Medulla oblongata (tissue), 1 donor: ENCODE data around the gene RMDN2.
A peak's percentile ranks its signal among the peaks of the same experiment; 100 is the strongest.
"Not testable (repeated sequence)": the region's sequence is repeated elsewhere in the genome, so short reads cannot be mapped to it uniquely, and the experiment has no call there.

Source experiments
- DNase-seq: peaks from one replicate; pipeline ENCODE4 v3.0.0-alpha.2; 2015; ENCODE audit errors: extremely low spot score

Gene RMDN2

GRCh38 chr2:37897511-37897910 is 27.6 kb upstream of the RMDN2 start:
- no peak for DNase-seq

- no peak for DNase-seq
Observed at GRCh38 chr2:37898448-37898847, 26.6 kb upstream of the RMDN2 start.

- no peak for DNase-seq
Observed at GRCh38 chr2:37902991-37903390, 22.1 kb upstream of the RMDN2 start.

DNA sequence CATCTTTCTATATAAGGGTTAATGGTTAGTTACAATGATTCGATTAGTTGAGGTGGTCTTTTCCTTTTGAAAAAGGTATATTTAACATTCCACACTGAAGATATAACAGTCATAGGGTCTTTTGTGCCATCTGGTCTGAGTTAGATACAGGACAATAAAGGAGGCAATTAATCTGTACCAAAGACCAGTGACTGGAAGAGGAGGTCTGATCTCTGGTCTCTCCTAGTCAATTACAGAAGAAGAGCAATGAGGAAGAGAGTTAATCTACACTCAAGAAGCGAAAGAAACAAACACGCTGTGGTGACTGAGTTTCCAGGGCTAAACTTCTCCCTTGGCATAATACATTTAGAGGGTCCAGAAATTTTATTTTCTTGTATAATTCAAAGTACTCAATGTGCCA is 20.7 kb upstream of the RMDN2 start:
- DNase-seq = no peak

DNA sequence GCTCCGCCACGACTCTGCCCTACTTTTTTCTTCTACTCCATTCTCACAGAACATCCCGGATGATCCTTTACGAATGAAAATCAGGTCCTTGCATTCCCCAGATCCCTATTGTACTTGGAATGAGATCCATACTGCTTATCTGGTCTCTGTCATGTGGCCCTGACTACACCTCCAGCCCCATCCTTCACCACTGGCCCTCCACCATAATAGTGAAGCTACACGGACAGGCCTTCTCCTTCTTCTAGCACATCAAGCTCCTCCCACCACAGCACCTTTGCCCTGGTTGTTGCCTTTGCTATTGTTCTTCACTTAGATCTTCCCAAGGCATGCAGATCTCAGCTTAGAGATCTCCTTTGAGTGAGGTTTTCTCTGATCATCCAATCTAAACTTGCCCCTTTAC is 20.1 kb upstream of the RMDN2 start:
- DNase-seq = no peak

DNA sequence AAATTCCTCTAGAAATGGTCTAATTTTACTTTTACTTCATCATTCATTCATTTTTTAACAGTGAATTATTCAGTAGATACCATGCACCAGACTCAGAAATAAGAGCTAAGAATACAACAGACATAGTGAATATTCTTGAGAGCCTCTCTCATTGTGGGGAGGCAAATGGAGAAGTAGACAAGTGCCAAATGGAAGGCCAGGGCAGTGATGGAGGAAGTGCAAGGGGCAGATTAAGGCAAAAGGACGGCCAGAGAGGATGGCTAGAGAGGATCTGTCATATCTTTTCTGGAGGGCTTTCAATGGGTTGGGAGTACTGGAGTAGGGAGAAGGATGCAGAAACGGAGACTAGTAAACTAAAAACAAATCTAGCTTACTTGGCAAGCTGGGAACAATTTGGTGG is 19.0 kb upstream of the RMDN2 start:
- DNase-seq = peak; percentile 20

DNA sequence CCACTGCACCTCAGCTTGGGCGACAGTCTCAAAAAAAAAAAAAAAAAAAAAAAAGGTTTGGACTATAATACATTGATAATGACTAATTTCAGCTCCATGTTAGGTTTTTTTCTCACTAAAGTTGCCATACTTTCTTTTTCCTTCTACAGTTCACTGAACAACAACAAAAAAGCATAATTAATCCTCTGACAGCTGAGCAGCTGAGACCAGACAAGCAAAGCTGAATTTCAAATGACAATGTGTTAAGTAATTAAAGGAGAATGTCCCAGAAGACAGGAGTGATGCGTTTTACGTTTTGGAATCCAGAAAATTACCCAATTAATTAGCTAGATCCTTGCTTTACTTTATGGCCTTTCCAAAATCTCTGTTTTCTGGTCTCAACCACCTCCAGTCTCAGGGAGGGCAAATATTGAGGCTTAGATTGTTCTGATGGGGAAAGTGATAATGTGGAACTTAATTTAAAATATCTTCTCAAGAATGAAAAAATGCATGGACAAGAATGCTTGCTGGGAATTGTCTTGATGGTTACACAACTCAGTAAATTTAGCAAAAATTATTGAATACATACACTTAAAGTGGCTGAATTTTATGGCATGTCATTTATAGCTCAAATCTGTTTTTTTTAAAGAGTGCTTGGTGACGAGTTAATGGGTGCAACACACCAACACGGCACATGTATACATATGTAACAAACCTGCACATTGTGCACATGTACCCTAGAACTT is 17.4 kb upstream of the RMDN2 start:
- no peak for DNase-seq

- no peak for DNase-seq
Observed at GRCh38 chr2:37911296-37911873, 13.7 kb upstream of the RMDN2 start.

DNA sequence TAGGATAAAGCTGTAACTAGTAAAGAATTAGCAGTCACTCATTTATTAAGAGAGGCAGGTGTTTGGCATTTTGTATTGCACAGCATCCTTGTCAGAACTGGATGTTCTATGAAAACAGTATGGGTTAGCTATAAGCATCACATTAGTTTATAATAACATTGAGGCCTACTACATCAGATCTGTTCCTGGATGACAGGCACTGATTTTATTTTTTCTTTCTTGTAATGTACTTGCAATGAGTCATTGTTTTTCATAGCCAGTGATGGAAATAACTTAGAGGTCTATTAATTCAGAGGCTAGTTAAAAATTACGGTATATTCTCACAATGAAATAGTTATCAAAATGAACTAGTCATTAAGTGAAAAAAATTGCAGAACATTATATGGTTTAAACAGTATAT is 13.0 kb upstream of the RMDN2 start:
- no peak for DNase-seq

- DNase-seq = no peak
Observed at GRCh38 chr2:37912616-37913015, 12.5 kb upstream of the RMDN2 start.

- no peak for DNase-seq
Observed at GRCh38 chr2:37914340-37914739, 10.7 kb upstream of the RMDN2 start.

- no peak for DNase-seq
Observed at GRCh38 chr2:37915773-37916172, 9.3 kb upstream of the RMDN2 start.

DNA sequence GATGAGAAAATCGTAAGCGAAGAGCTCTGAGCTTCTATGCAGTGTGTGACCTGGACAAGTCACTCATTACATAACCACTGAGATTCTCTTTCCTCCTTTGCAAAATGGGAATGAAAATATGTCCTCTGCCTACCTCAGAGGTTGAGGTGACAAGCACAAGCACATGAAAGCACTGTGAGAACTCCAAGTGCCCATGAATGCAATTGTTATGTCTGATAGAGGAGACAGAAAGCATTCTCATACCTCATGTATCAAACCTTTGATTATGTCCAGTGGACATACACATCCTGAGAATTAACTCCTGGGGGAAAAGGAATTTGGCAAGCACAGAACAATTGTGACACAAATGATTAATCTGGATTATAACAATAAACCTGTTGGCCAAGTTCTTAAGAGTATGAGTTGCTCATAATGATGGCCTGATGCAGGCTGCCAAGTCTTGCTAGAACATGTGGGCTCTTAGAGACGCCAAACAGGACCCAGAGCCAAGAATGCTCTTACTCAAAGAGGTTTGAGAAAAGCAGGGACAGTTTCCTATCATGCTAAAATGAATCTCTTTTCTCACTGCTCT is 8.5 kb upstream of the RMDN2 start:
- DNase-seq = peak; percentile 64

GRCh38 chr2:37917281-37918228 is 7.5 kb upstream of the RMDN2 start:
- no peak for DNase-seq

- no peak for DNase-seq
Observed at GRCh38 chr2:37918742-37919186, 6.3 kb upstream of the RMDN2 start.

DNA sequence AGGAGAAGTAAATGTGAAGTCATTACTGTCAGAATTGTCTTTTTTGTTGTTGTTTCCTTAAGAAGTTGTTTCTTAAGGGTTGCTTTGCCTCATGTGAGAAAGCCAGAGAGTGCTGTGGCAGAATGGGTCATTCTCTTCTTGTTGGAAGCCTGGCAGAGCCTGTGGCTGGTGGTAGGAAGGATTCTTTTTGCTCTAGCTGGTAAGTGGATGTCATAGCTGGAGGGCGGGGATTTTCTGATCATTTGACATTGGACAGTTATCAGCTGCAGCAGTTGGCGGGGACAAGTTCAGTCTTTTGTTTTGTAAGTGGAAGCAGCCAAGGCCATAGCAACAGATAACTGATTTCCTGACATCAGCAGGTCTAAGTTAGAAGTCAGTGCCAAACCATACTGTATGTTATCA is 5.5 kb upstream of the RMDN2 start:
- no peak for DNase-seq

GRCh38 chr2:37920570-37920969 is 4.5 kb upstream of the RMDN2 start:
- no peak for DNase-seq

DNA sequence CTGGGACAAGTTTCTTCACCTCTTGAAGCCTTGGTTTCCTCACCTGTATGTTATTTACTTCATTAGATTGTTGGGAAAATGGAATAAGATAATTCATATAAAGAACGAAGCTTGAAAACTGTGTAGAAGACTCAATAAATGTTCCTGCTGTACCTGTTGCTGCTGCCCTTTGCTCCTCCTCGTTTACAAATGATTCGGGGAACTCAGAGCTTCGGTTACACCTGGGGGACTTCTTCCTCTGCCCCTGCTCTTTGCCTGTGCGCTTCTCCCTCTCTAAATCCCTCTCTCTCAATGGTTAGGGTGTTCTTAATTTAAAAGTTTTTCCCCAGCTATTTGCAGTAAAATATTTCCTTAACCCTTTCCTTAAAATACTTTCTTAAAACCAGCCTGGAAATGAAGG is 3.3 kb upstream of the RMDN2 start:
- no peak for DNase-seq

GRCh38 chr2:37923308-37924055 is 1.6 kb upstream of the RMDN2 start:
- no peak for DNase-seq

- DNase-seq = no peak
Observed at GRCh38 chr2:37926635-37927034, 1.5 kb downstream of the RMDN2 start.

DNA sequence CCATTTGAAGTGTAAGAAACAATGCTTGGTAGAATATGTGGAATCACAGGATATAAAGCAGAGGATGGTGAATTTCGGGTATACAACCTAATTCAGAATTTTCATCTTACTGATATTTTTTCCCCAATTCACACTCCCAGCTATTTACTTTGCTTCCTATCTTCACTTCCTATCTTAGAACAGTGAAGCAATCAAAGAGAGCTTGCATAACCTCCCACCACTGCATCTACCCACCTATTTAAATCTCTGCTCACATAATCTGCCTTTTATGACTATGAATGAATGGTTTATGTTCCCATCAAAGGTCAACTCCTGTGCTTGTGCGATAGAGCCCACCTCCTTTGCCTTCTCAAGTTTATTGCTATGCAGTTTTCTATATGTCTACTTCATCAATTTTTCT is 3.3 kb downstream of the RMDN2 start:
- DNase-seq = no peak

GRCh38 chr2:37930392-37930791 is 5.3 kb downstream of the RMDN2 start:
- DNase-seq = not testable (repeated sequence)
